ENCODE results near the gene RMND1.

- TF ChIP-seq EZH2 (IDR thresholded peaks at IDR 0.05; ENCODE audit: insufficient read depth, poor library complexity, severe bottlenecking) (no peak), EZH2phosphoT487 (IDR thresholded peaks at IDR 0.05; ENCODE audit: insufficient read depth, low read depth) (no peak)
These were observed 74.8 kb downstream of the RMND1 start for GRCh38 chr6:151377095-151377494.
